ENCODE data around the gene AIDA. TPM values are rescaled to one million over a fixed set of nuclear protein-coding genes. Genes with fewer than 3 reads are reported as not detected.

The AIDA gene
- polyA plus RNA-seq, 1 of the 3 experiments (the other 2 are of a cell fraction): 20.8 TPM

GRCh38 chr1:222618880-222619596, 93.3 kb downstream of the AIDA start:
- TF ChIP-seq USF2 (IDR thresholded peaks at IDR 0.05; ENCODE audit: borderline replicate concordance, low read depth, low read length) (no peak), PBX3 (IDR thresholded peaks at IDR 0.05) (no peak), IRF3 (IDR thresholded peaks at IDR 0.05; ENCODE audit: low read depth, low read length) (no peak), FOSL2 (IDR thresholded peaks at IDR 0.05; ENCODE audit: borderline replicate concordance, low read depth) (no peak), TAF1 (IDR thresholded peaks at IDR 0.05; ENCODE audit: borderline replicate concordance, low read depth, low read length) (no peak), CHD2 (IDR thresholded peaks at IDR 0.05; ENCODE audit: low read length, partially characterized antibody) (no peak), GABPA (IDR thresholded peaks at IDR 0.05; ENCODE audit: low read depth) (no peak)
- peak overlapping the region; percentile 86 to 99 for H3K4me3 ChIP-seq (ENCODE audit: low read depth in 2 of 2, low read length in 1 of 2)
- 33% methylated on average over 20 of the region's 20 CpGs for WGBS (ENCODE audit: low lambda C conversion rate)
- no peaks in the 10 kb centered on the region for H4K20me1 ChIP-seq (ENCODE audit: insufficient read depth)
- peak overlapping the region in 1 of 2 experiments; percentile 28; a peak in 2 of 4 replicates for H3K27ac ChIP-seq (ENCODE audit: low read depth in 2 of 2, low read length in 1 of 2)
- ChIA-PET POLR2A (no interaction called here), CTCF (interaction anchor here (0.8 to 4.4 kb wide), 3 partner anchors 15 to 164 kb away, joined by 3 to 26 read pairs (median 26); no protein-coding TSS in a partner anchor)
- peaks cover 5 to 10% of the 10 kb centered on the region in 2 experiments; a peak in 2 of 4 replicates for H3K4me1 ChIP-seq (ENCODE audit: control insufficient read depth in 1 of 2, insufficient read depth in 2 of 2, low read depth in 1 of 2, low read length in 1 of 2)
- H3K79me2 ChIP-seq (ENCODE audit: insufficient read depth): peaks cover 26% of the 10 kb centered on the region
- no peaks in the 10 kb centered on the region for H3K9me3 ChIP-seq
- peak overlapping the region; percentile 93 for H3K4me2 ChIP-seq
- peak overlapping the region; percentile 81; the same call in 1 of the 2 replicates for H3K9ac ChIP-seq
- no peaks in the 10 kb centered on the region for H3K27me3 ChIP-seq (ENCODE audit: insufficient read depth)
- H2AFZ ChIP-seq (ENCODE audit: low read depth): peak overlapping the region; percentile 74
- no peaks in the 10 kb centered on the region for H3K9me2 ChIP-seq
- peaks cover 12 to 25% of the 10 kb centered on the region in 2 experiments for H3K36me3 ChIP-seq (replicated peaks in 1 of 2; ENCODE audit: control insufficient read depth in 1 of 2, insufficient read depth in 2 of 2, low read length in 1 of 2)
- DNase-seq: peak; percentile 67
- no peaks in the 10 kb centered on the region for H3F3A ChIP-seq (replicated peaks; ENCODE audit: insufficient read depth)

Other genes with a start within 250 kb of the AIDA start
- gene HHIPL2, start 164.4 kb downstream of the AIDA start, polyA plus RNA-seq (2012; rRNA removed): 0.21 and 0.29 TPM in 2 replicates
- gene TAF1A, start 122.6 kb downstream of the AIDA start, polyA plus RNA-seq (2012; rRNA removed): 4.6 and 6.3 TPM in 2 replicates
- gene MIA3, start 94.4 kb downstream of the AIDA start, polyA plus RNA-seq (2012; rRNA removed): 47.0 and 51.4 TPM in 2 replicates
- gene BROX, start 73 bp upstream of the AIDA start, polyA plus RNA-seq (2012; rRNA removed): 3.8 and 4.0 TPM in 2 replicates
- not detected in 2 replicates for gene FAM177B, start 24.7 kb upstream of the AIDA start, polyA plus RNA-seq (2012; rRNA removed)
- 4.4 and 5.9 TPM in 2 replicates for gene DISP1, start 102.5 kb upstream of the AIDA start, polyA plus RNA-seq (2012; rRNA removed)